ENCODE data around the gene TUBB4A.

Gene TUBB4A

GRCh38 chr19:6470173-6470572, 31.9 kb downstream of the TUBB4A start:
- no peak for DNase-seq (ENCODE audit: low read depth in 2 of 3, low spot score in 2 of 3)

- DNase-seq (ENCODE audit: low read depth in 2 of 3, low spot score in 2 of 3): no peak
Measured at GRCh38 chr19:6467384-6467783, 34.7 kb downstream of the TUBB4A start.

- no peak for DNase-seq (ENCODE audit: low read depth in 2 of 3, low spot score in 2 of 3)
Measured at GRCh38 chr19:6466526-6467248, 35.4 kb downstream of the TUBB4A start.

GRCh38 chr19:6465663-6466062, 36.4 kb downstream of the TUBB4A start:
- no peak for DNase-seq (ENCODE audit: low read depth in 2 of 3, low spot score in 2 of 3)

- no peak for DNase-seq (ENCODE audit: low read depth in 2 of 3, low spot score in 2 of 3)
Measured at GRCh38 chr19:6465006-6465405, 37.1 kb downstream of the TUBB4A start.

- no peak for DNase-seq (ENCODE audit: low read depth in 2 of 3, low spot score in 2 of 3)
Measured at GRCh38 chr19:6464070-6464873, 37.8 kb downstream of the TUBB4A start, which contains the start of gene CRB3. Gene CRB3 (plus strand): TSS chr19:6464271. CDS start chr19:6464702, 431 bp downstream.

- DNase-seq (ENCODE audit: low read depth in 2 of 3, low spot score in 2 of 3): peak; percentile 91 to 92 (median 92)
Measured at GRCh38 chr19:6460099-6460884, 41.8 kb downstream of the TUBB4A start.

- peak; percentile 32 to 40 (median 33) for DNase-seq (ENCODE audit: low read depth in 2 of 3, low spot score in 2 of 3)
Measured at GRCh38 chr19:6459262-6460098, 42.6 kb downstream of the TUBB4A start, which contains the start of gene SLC25A23. Gene SLC25A23 (minus strand): TSS chr19:6459792. CDS start chr19:6459628, 164 bp downstream.

GRCh38 chr19:6458695-6459261, 43.3 kb downstream of the TUBB4A start:
- DNase-seq (ENCODE audit: low read depth in 2 of 3, low spot score in 2 of 3): no peak

- no peak for DNase-seq (ENCODE audit: low read depth in 2 of 3, low spot score in 2 of 3)
Measured at GRCh38 chr19:6457958-6458694, 44.0 kb downstream of the TUBB4A start.

- DNase-seq (ENCODE audit: low read depth in 2 of 3, low spot score in 2 of 3): no peak
Measured at GRCh38 chr19:6455924-6456323, 46.2 kb downstream of the TUBB4A start.

GRCh38 chr19:6453951-6454565, 48.1 kb downstream of the TUBB4A start:
- DNase-seq (ENCODE audit: low read depth in 2 of 3, low spot score in 2 of 3): no peak

GRCh38 chr19:6452899-6453298, 49.2 kb downstream of the TUBB4A start:
- no peak for DNase-seq (ENCODE audit: low read depth in 2 of 3, low spot score in 2 of 3)

- no peak for DNase-seq (ENCODE audit: low read depth in 2 of 3, low spot score in 2 of 3)
Measured at GRCh38 chr19:6452223-6452614, 49.9 kb downstream of the TUBB4A start.

- DNase-seq (ENCODE audit: low read depth in 2 of 3, low spot score in 2 of 3): no peak
Measured at GRCh38 chr19:6451583-6452222, 50.4 kb downstream of the TUBB4A start.

GRCh38 chr19:6450166-6450565, 51.9 kb downstream of the TUBB4A start:
- no peak for DNase-seq (ENCODE audit: low read depth in 2 of 3, low spot score in 2 of 3)

- no peak for DNase-seq (ENCODE audit: low read depth in 2 of 3, low spot score in 2 of 3)
Measured at GRCh38 chr19:6448045-6448444, 54.1 kb downstream of the TUBB4A start.

GRCh38 chr19:6446452-6446851, 55.7 kb downstream of the TUBB4A start:
- DNase-seq (ENCODE audit: low read depth in 2 of 3, low spot score in 2 of 3): no peak

All from activated CD8-positive, alpha-beta memory T cell treated with anti-CD3 and anti-CD28 coated beads for 48 hours (primary cell).